Astrocyte of the cerebellum (primary cell): ENCODE measurements around the gene ZC3H10.
A peak's percentile ranks its signal among the peaks of the same experiment; 100 is the strongest.
"Not testable (repeated sequence)": the region's sequence is repeated elsewhere in the genome, so short reads cannot be mapped to it uniquely, and the experiment has no call there.

Experiments
- DNase-seq: peaks from one replicate; pipeline ENCODE4 v3.0.0-alpha.2; 2011; ENCODE audit warnings: low read depth
- H3K4me3 ChIP-seq: 2 replicates; pipeline ENCODE4 v1.5.1; 2011; ENCODE audit warnings: mild to moderate bottlenecking, low read depth, low read length, moderate library complexity
- in situ Hi-C: cut with HindIII; loops from 2 replicates; pipeline ENCODE4 v1.10.0; 2017; ENCODE audit warnings: low sequenced_read_pairs
- TF ChIP-seq, protein P1 (sequence below): IDR thresholded peaks from 2 replicates; pipeline ENCODE4 v1.5.1; 2012; ENCODE audit warnings: low read length, low read depth, moderate library complexity, mild to moderate bottlenecking; ENCODE audit errors: missing control alignments

The ZC3H10 gene

GRCh38 chr12:56152756-56153677, 35.0 kb downstream of the ZC3H10 start:
- H3K4me3 ChIP-seq: peak overlapping the region; percentile 75
- no peak for DNase-seq
- TF ChIP-seq, protein P1, sequence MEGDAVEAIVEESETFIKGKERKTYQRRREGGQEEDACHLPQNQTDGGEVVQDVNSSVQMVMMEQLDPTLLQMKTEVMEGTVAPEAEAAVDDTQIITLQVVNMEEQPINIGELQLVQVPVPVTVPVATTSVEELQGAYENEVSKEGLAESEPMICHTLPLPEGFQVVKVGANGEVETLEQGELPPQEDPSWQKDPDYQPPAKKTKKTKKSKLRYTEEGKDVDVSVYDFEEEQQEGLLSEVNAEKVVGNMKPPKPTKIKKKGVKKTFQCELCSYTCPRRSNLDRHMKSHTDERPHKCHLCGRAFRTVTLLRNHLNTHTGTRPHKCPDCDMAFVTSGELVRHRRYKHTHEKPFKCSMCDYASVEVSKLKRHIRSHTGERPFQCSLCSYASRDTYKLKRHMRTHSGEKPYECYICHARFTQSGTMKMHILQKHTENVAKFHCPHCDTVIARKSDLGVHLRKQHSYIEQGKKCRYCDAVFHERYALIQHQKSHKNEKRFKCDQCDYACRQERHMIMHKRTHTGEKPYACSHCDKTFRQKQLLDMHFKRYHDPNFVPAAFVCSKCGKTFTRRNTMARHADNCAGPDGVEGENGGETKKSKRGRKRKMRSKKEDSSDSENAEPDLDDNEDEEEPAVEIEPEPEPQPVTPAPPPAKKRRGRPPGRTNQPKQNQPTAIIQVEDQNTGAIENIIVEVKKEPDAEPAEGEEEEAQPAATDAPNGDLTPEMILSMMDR: no peak
- in situ Hi-C loops: no loop called here

DNA sequence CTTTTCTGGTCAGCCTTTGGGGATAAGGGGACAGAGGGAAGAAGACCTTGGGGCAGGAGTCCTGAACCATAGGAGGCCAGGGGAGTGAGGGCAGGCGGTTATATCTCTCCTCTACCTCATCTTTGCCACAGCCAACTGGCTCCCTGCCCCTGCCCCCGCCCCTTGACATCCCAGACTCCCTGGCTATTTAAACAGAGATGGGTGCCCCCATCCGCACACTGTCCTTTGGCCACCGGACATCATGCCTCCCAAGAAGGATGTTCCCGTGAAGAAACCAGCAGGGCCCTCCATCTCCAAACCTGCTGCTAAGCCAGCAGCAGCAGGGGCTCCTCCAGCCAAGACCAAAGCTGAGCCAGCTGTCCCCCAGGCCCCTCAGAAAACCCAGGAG, 35.6 kb downstream of the ZC3H10 start:
- peak overlapping the region; percentile 75 for H3K4me3 ChIP-seq
- in situ Hi-C loops: no loop called here
- TF ChIP-seq, protein P1: no peak
- DNase-seq: no peak

DNA sequence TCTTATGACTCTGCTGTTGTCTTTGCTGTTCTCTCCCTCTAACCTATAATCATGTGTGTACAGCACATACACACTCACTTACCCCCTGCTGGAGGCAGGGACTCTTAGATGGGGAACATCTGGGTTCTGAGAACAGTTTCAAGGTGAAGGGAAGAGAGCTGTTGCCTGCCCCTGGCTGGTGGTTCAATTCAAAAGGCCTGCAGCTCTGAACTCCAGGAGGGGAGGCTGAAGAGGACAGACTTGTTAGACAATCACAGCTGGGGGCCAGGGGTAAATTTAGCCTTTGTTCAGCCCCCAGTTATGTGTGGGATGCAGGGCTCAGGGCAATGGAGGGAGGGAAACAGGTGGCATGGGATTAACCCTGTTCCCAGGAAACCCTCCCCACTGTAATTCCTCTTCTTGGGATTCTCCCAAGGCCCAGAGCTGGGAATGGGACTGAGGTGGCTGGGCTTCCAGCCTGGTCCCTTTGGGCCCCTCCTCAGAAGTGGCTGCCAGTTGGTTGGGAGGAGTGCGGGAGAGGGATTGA, 36.2 kb downstream of the ZC3H10 start:
- TF ChIP-seq, protein P1: no peak
- no peak for DNase-seq
- no peak overlapping the region for H3K4me3 ChIP-seq
- in situ Hi-C loops: no loop called here

DNA sequence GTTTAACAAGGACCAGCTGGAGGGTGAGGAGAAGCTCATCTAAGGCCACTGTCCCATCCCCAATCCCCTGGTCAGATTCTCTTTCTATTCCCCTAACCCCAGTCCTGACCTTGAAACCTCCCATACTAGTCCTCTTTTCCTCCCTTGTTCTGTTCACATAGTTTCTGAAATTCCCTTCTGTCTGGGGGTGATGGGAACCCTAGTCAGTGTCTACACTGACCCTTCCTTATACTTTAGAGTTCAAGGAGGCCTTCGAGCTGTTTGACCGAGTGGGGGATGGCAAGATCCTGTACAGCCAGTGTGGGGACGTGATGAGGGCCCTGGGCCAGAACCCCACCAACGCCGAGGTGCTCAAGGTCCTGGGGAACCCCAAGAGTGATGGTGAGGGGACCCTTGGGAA, 36.8 kb downstream of the ZC3H10 start:
- in situ Hi-C loops: no loop called here
- H3K4me3 ChIP-seq: no peak overlapping the region
- TF ChIP-seq, protein P1: no peak
- DNase-seq: no peak

DNA sequence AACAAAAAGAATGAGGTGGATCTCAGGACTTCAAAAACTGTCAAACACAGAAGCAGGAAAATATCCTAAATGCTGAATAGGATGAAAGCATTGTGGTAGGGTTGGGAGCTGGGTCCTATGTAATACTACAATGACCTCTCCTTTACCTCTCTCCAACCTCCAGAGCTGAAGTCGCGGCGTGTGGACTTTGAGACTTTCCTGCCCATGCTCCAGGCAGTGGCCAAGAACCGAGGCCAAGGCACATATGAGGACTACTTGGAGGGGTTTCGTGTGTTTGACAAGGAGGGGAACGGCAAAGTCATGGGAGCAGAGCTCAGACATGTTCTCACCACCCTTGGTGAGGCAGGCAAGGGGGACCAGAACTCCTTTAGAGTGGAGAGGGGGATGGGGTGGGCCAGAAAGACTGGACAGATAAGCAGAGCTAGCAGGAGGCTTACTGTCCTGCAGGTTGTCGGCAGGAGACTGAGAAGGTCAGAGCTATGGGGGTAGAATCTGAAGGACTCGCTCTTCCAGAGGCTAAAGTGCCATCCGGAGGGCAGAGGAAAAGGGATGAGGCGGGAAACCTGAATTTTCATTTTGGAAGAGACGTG, 37.3 kb downstream of the ZC3H10 start:
- no peak for DNase-seq
- TF ChIP-seq, protein P1: no peak
- H3K4me3 ChIP-seq: no peak overlapping the region
- in situ Hi-C loops: no loop called here

- DNase-seq, in situ Hi-C loops: not testable (repeated sequence)
- peak overlapping the region; percentile 90 for H3K4me3 ChIP-seq
Measured at GRCh38 chr12:56156464-56157200, 38.6 kb downstream of the ZC3H10 start.
